Upper lobe of right lung (tissue), 1 donor: Measurements from ENCODE around the gene ATP10A. TPM values are rescaled to one million over a fixed set of nuclear protein-coding genes. Genes with fewer than 3 reads are reported as not detected.

Experiments used
- ATAC-seq: fragments of 200-7000 bp; cut with Tn5 transposase; one replicate; pipeline ENCODE4 v1.9.1; 2020; ENCODE audit warnings: mild to moderate bottlenecking, moderate library complexity
- DNase-seq: peaks from one replicate; pipeline ENCODE4 v3.0.0-alpha.2; 2020
- H3K27ac ChIP-seq: fragments of 200-600 bp; one replicate; pipeline ENCODE4 v1.8.0; 2022
- H3K27me3 ChIP-seq: fragments of 200-600 bp; one replicate; pipeline ENCODE4 v1.8.0; 2022; ENCODE audit warnings: mild to moderate bottlenecking
- H3K36me3 ChIP-seq: fragments of 200-600 bp; one replicate; pipeline ENCODE4 v1.8.0; 2022
- H3K4me1 ChIP-seq: fragments of 200-600 bp; one replicate; pipeline ENCODE4 v1.8.0; 2022
- H3K4me3 ChIP-seq: fragments of 200-600 bp; one replicate; pipeline ENCODE4 v1.8.0; 2022; ENCODE audit warnings: mild to moderate bottlenecking
- H3K9me3 ChIP-seq: fragments of 200-600 bp; one replicate; pipeline ENCODE4 v1.8.0; 2022
- CTCF ChIP-seq: fragments of 200-600 bp; IDR thresholded peaks from one replicate; pipeline ENCODE4 v1.8.0; 2022; ENCODE audit warnings: antibody characterized with exemption
- intact Hi-C: fragments of 100-400 bp; cut with DNase I; formaldehyde crosslinking; loops from one replicate; pipeline ENCODE4 v1.11.0; 2022
- total RNA-seq: library from RNA; stranded (reverse); fragmentation: NEBNext Ultra II Directional; extraction: Animal tissue kit (Norgen Biotek cat#: 25700); gene quantifications from one replicate; pipeline ENCODE4 v1.2.1, GENCODE V29; 2021
- donor health status: DM: no; HTN: yes; CAD: no; lungs with severe emphysema.

Gene ATP10A
- total RNA-seq, 1 donor from 2014 or later, result 31.1 TPM

DNA sequence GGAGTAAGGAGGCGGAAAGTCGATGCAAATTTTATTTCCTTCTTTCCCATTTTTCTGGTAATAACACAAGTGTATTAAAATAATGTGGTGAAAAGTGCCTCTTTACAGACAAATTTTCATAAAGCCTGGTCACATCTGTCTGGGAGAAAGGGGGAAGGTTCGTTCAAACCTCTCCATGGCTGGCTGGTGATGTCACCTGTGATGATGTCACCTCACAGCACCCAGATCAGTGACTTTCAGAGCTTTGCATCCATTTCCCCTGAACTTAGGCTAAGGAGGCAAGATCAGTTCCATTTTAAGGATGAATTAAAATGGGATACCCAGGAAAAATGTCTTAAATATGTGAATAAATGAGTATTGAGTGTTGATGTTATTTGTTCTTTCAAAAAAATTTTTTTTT is 34.1 kb downstream of the ATP10A start:
- ATAC-seq, result no peak
- DNase-seq, result no peak
- intact Hi-C loops, result no loop called here
- Histone ChIP-seq H3K9me3 (no peaks in the 10 kb centered on the region), H3K36me3 (no peaks in the 10 kb centered on the region), H3K27ac (no peak overlapping the region), H3K4me3 (no peak overlapping the region), H3K27me3 (no peaks in the 10 kb centered on the region), H3K4me1 (peaks cover 7% of the 10 kb centered on the region)
- no peak for TF ChIP-seq CTCF

DNA sequence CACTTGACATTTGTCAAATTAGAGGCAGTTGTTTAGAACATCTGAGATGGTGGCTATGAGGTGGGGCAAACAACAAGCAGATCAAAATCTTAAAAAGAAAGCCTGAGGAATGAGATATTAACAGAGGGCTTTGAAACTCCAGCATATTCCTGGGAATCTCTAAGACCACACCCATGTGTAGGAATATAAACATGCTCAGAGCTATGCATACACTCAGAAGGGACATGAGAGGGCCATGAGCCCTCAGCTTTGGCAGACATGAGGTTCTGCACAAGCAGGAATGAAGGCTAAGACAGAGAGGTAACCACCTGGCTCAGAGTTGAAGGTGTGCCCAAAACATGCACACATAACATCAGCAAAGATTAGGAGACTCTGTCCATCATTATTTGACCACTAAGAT is 37.9 kb downstream of the ATP10A start:
- DNase-seq (no peak), ATAC-seq (peak; percentile 69)
- Histone ChIP-seq H3K9me3 (no peaks in the 10 kb centered on the region), H3K4me1 (peaks cover 3% of the 10 kb centered on the region), H3K36me3 (no peaks in the 10 kb centered on the region), H3K4me3 (no peak overlapping the region), H3K27ac (no peak overlapping the region), H3K27me3 (no peaks in the 10 kb centered on the region)
- intact Hi-C loops, result no loop called here
- TF ChIP-seq CTCF, result no peak

- Histone ChIP-seq H3K27ac (no peak overlapping the region), H3K4me1 (peaks cover 3% of the 10 kb centered on the region), H3K27me3 (no peaks in the 10 kb centered on the region), H3K9me3 (no peaks in the 10 kb centered on the region), H3K36me3 (no peaks in the 10 kb centered on the region), H3K4me3 (no peak overlapping the region)
- DNase-seq, result no peak
- intact Hi-C loops, result no loop called here
- TF ChIP-seq CTCF, result no peak
- ATAC-seq, result no peak
These were observed 38.5 kb downstream of the ATP10A start for GRCh38 chr15:25824618-25825017.

DNA sequence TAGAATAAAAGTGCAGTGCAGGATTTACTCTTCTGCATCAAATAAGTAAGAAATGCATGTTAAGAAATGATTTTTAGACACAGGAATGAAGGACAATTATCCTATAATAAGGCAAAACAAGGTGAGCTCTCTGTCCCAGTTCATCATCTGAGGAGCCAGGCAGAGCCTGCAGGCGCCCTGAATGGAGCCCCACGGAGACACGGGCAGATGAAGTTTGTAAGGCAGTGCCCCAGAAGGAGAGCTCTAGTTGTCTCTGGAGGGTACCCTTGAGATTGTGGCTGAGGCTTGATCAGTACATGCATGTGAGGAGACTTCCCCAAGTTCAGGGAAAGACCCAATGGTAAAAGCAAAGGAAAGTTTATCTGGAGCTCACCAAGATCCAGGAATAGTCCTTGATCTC is 50.3 kb downstream of the ATP10A start:
- Histone ChIP-seq H3K9me3 (no peaks in the 10 kb centered on the region), H3K27ac (no peak overlapping the region), H3K4me3 (no peak overlapping the region), H3K4me1 (peaks cover 5% of the 10 kb centered on the region), H3K27me3 (no peaks in the 10 kb centered on the region), H3K36me3 (no peaks in the 10 kb centered on the region)
- DNase-seq (no peak), ATAC-seq (no peak)
- intact Hi-C loops, result no loop called here
- TF ChIP-seq CTCF, result no peak

DNA sequence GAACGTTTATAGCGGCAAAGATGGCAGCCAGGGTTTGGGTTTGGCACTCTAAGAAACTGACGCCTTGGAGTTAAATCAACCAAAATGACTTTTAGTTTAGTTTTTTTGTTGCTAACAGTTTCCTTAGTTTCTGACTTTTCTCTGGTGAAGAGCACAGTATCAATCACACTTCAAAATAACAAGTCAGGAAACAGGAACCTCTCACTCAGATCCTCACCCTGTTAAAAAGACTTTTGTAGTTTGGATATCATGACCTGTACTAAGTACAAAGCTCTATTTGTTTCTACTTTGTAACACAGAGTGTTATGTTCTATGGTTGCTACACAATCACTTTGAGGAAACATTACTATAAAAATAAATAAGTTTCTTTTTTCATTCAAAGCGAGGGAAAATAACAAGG is 51.1 kb downstream of the ATP10A start:
- Histone ChIP-seq H3K27me3 (no peaks in the 10 kb centered on the region), H3K4me1 (peaks cover 5% of the 10 kb centered on the region), H3K27ac (no peak overlapping the region), H3K9me3 (no peaks in the 10 kb centered on the region), H3K36me3 (no peaks in the 10 kb centered on the region), H3K4me3 (no peak overlapping the region)
- no peak for TF ChIP-seq CTCF
- intact Hi-C loops, result no loop called here
- ATAC-seq, result no peak
- no peak for DNase-seq

DNA sequence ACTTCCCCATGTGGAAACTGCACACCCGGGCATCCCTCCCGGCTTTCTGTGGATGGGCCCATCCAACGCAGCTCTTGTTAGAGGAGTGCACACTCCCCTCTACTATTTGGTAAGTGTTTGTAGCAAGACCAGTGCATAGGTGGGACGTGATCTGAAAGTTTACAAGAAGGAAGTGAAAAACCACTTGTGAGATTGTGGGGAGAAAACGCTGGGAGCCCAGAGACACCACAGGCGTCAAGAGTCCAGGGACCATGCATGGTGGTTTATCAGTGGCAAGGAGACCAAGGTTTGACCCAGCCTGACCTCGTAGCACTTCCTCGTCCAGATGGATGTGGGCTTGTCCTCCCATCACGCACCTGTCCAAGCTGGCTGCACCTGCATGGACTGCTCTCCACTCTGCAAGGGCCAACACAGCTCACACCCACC is 51.6 kb downstream of the ATP10A start:
- no peak overlapping the region for H3K27ac ChIP-seq

More for the DNA sequence above, 51.6 kb downstream of the ATP10A start:
- intact Hi-C loops, result no loop called here
- ATAC-seq, result peak; percentile 36
- no peak for DNase-seq
- Histone ChIP-seq H3K4me1 (peaks cover 5% of the 10 kb centered on the region), H3K36me3 (no peaks in the 10 kb centered on the region), H3K9me3 (no peaks in the 10 kb centered on the region), H3K27me3 (no peaks in the 10 kb centered on the region), H3K4me3 (no peak overlapping the region)
- no peak for TF ChIP-seq CTCF
